ENCODE measurements around the gene BPTF.

Gene BPTF

DNA sequence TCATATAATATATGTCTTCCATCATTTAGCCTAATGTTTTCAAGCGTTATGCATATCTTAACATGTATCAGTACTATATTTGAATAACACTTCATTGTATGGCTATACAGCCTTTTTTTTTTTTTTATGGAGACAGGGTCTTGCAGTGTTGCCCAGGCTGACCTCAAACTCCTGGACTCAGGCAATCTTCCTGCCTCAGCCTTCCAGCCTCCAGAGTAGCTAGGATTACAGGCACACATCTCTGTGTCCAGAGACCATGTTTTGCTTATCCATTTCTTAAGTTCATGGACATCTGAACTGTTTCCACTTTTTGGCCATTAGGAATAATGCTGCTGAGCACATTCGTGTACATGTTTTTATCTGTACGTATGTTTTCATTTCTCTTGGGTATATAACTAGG lies 7.8 kb downstream of the BPTF start:
- POLR2A ChIA-PET = interaction anchor here (0.7 kb wide), 1 partner anchor 29 kb away, joined by 6 read pairs; no protein-coding TSS in a partner anchor
- no peak for TF ChIP-seq CTCF (IDR thresholded peaks at IDR 0.05; ENCODE audit: control extremely low read depth, extremely low read depth, low read depth, missing control alignments)
- DNase-seq (ENCODE audit: extremely low spot score) = no peak
- CTCF ChIA-PET = no interaction called here

GRCh38 chr17:67833946-67834631 lies 8.8 kb downstream of the BPTF start:
- no peak for DNase-seq (ENCODE audit: extremely low spot score)
- POLR2A ChIA-PET = no interaction called here
- CTCF ChIA-PET = interaction anchor here (1.7 kb wide), 1 partner anchor 21 kb away, joined by 4 read pairs; no protein-coding TSS in a partner anchor
- TF ChIP-seq CTCF (IDR thresholded peaks at IDR 0.05; ENCODE audit: control extremely low read depth, extremely low read depth, low read depth, missing control alignments) = no peak

DNA sequence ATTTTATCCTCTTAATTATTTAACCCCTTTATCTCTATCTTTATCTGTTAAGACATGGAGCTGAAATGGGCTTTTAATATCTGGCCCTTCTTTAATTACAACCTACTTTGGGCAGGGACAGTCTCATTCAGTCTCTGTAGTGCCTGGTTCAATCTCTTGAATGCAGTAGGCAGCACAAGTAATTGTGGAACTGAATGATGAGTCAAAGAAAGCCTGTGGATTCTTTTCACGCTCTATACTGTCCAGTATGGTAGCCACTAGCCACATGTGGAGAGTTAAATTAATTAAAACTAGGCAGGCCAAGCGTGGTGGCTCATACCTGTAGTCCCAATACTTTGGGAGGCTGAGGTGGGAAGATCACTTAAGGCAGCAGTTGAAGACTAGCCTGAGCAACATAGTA lies 9.3 kb downstream of the BPTF start:
- TF ChIP-seq CTCF (IDR thresholded peaks at IDR 0.05; ENCODE audit: control extremely low read depth, extremely low read depth, low read depth, missing control alignments) = no peak
- ChIA-PET POLR2A (no interaction called here), CTCF (interaction anchor here (0.9 to 1.7 kb wide), 2 partner anchors 20 to 34 kb away, joined by 3 to 4 read pairs; no protein-coding TSS in a partner anchor)
- no peak for DNase-seq (ENCODE audit: extremely low spot score)

DNA sequence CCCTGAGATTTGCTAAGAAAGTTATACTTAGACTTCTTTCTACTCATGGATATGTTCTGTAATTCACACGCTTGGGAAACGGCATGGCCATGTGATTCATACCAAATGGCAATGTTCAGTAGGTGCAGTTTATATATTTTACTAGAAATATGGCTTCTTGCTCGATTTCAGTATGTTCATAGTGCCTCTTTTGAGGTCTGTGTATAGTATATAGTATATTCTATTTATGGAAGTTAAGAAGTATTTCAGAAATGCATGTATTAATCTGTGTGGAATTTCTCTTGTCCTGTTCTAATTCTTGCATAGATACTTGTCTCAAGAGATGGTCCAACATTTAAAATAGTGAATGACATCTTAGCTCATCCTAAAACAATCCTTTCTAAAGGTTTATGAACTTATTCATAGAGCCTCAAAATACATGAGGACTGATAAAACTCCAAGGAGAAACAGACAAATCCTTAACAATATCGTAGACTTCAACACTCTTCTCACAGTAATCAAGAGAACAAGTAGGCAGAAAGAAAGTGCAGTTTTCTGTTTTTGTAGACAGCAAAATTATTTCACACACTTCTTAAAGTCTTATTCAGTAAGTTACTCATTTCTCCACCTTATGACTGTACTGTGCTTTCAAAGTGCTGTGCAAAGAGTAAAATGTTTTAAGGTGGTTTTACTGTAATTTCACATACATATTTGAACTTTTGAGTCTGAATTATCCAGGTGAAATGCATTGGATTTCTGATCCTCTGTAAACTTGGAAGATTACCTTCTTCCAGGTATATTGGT lies 11.1 kb downstream of the BPTF start:
- TF ChIP-seq CTCF (IDR thresholded peaks at IDR 0.05; ENCODE audit: control extremely low read depth, extremely low read depth, low read depth, missing control alignments) = no peak

GRCh38 chr17:67837965-67838364 lies 12.7 kb downstream of the BPTF start:
- TF ChIP-seq CTCF (IDR thresholded peaks at IDR 0.05; ENCODE audit: control extremely low read depth, extremely low read depth, low read depth, missing control alignments) = no peak
- CTCF ChIA-PET = interaction anchor here (2.2 kb wide), 1 partner anchor 9 kb away, joined by 9 read pairs; no protein-coding TSS in a partner anchor
- DNase-seq (ENCODE audit: extremely low spot score) = no peak
- POLR2A ChIA-PET = no interaction called here

More for the DNA sequence above, 11.1 kb downstream of the BPTF start:
- ChIA-PET POLR2A (no interaction called here), CTCF (interaction anchor here (1.8 to 2.1 kb wide), 2 partner anchors 15 to 189 kb away, joined by 3 to 4 read pairs; no protein-coding TSS in a partner anchor)
- DNase-seq (ENCODE audit: extremely low spot score) = no peak

- DNase-seq (ENCODE audit: extremely low spot score) = no peak
- TF ChIP-seq CTCF (IDR thresholded peaks at IDR 0.05; ENCODE audit: control extremely low read depth, extremely low read depth, low read depth, missing control alignments) = no peak
- POLR2A ChIA-PET = no interaction called here
- CTCF ChIA-PET = interaction anchor here (2.2 kb wide), 1 partner anchor 10 kb away, joined by 9 read pairs; no protein-coding TSS in a partner anchor
Measured at GRCh38 chr17:67838538-67838937, 13.2 kb downstream of the BPTF start.
